Stimulated activated CD8-positive, alpha-beta memory T cell treated with anti-CD3 and anti-CD28 coated beads, Interleukin-7, amount 100 ng/mL, for 48 hours (primary cell): Measurements from ENCODE around the gene ARHGDIB.

ENCODE experiments used
- DNase-seq, 2 donors: peaks; one replicate each; pipeline ENCODE4 v3.0.0-alpha.2; 2020; ENCODE audit warnings: low read depth in 1 of 2; ENCODE audit errors: extremely low read depth in 1 of 2

Gene ARHGDIB

DNA sequence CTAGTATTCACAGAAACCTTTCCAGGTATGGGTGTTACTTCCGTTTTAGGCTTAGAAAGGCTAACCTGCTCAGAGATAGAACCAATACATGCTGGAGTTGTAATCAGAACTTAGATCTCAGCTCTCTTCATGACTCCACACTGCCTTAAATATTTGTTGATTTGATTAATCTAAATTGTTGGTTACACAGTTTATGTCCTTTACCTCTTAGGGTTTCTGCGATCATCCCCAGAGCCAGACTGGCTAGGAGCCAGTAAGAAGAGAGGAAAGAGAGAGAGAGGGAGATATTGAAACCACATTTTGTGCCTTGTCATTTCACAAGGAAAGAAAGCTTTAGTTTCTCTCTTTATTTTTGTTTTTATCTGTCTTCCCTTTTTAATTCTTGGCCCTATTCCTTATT is 58.9 kb downstream of the ARHGDIB start:
- no peak for DNase-seq

DNA sequence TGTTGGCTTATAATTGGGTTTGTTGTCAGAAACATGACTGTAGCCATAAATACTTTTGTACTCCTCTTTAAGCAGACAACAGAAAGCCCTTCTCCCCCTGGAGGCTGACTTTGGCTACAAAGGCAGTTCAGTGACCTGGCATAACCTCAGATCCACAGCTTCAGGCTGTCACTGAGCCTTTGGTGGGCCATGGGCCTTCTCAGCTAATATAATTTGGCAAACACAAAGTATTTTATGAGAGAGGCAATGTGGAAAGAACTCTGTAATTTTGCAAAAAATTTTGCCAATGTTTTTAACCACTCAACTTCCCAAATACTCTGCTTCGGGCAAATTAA is 60.2 kb downstream of the ARHGDIB start:
- DNase-seq = no peak

DNA sequence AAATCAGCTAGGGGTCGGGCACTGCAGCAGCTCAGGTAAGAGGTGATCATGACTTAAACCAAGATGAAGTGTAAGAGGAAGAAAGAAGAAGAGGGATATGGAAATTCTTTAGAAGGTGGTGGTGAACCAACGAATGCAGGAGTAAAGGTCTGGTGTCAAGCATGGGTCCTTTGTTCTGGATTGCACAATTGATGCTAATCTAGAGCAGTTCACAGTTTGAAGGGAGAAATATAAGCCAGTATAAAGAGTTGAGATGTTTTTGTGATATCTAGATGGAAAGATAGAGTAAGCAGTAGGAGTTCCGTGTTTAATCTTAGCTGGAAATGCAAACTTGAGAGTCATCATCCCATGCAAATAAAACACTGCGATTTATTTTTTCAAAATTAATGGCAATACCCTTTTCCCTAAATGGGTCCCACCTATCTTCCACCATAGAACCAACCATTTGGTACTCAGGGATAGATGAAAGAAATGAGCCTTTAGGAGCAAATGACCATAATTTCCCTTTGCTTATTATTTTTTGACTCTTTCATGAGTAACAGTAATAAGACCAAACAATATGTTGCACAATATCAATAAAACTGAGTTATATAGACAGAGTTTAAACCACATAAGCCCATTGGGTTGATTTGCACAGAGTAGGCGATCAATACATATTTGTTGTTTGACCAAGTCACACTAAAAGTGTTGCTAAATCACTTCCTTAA is 60.7 kb downstream of the ARHGDIB start:
- DNase-seq = no peak

DNA sequence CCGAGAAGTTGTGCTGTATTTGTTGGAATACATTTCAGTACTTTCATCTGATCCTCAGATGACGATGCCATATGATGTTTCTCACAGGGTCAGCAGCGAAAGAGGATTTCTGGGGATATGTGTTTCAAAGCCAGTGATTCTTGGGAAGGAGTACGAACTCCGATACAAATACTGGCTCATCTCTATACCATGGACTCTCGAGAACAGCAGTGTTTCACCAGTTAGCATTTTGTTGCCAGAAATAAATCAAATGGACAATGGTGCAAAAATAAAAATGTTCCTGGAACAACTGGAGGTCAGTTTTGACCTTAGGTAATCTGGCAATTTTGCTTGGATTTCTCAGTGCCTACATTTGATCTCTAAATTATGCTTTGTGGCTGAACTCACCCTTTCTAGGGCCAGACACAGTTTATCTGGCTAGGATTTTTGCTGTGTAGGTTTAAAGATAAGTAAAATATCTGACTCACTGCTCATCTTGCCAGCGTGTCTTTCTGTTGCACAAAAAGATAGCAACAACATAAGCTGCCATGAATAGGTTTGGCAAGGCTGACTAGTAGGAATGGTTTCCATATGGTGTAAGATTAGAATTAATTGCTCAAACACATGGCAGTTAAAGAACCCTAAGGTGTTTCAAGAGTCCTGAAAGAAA is 64.8 kb downstream of the ARHGDIB start:
- no peak for DNase-seq

DNA sequence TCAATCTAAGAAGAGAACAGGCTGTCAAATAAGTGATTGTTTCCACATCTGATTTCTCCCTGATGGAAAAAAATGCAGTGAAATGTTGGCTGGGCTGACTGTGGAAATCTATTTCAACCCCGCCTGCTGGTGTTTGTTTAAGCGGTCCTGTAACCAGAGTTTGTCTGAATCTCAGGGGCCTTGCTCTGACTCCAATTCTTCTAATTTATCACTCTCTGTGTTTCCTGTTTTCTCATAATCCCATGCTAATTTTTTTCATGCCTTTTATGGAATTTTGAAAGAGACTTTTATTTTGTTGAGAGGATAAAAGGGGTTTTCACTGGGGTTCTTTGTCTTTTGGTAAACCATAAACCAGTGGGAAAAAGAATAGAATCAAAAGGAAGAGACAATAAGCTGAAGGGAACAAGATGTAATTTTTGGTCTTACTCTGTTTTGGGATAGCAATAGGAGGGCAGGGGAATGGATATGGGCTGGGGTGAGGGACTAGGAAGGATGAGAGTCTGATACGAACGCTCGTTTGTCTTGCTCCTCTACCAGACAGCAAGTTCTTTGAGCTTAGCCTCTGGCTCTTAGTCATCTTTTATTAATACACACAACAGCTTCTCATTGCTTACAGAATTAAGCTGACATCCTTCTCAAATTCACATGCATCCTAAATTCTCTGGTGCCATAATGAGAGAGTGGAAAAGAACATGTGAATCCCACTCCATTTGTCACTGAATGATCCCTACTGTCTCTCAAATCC is 67.7 kb downstream of the ARHGDIB start:
- no peak for DNase-seq

DNA sequence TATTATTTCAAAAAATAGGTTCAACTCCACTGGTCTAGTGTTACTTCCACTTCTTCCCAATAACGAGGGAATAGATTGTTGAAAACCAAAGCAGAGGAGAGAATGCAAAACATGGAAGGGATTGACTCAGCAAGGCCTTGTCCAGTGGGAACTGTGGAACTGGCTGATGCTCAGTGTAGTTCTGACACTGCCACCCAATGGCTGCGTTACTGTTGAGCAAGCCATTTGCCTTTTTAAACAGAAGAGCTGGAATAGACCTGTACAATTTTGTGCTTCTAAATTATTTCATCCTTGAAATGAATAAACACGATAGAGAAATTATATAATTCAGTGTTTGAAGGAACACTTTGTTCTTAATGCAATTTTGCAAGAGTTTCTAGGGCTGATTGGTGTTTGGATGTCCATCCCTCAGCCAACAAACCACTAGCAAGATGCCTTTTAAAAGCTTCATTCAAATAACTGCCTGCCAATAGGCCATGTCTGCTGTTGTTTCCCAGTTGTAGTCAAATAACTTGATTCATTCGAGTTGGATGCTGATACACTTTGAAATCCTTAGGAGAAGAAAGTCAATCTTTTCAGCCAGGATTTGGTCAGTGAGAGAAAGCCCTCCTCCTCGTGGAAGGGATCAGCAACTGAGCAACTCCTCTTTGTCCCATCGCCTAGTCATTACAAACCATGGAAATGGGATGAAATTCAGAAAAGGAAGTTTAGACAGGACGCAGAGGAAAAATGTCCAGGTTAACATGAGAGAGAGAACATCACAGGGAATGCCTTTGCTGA is 68.5 kb downstream of the ARHGDIB start:
- DNase-seq = no peak
